Brain microvascular endothelial cell (primary cell): Measurements from ENCODE around the gene PRKCD.

ENCODE experiments used
- DNase-seq: peaks from one replicate; pipeline ENCODE4 v3.0.0-alpha.2; 2020
- H3K27ac ChIP-seq: fragments of 250-450 bp; sonication (Bioruptor Pico); 2 replicates; pipeline ENCODE4 v1.5.1; 2020; ENCODE audit warnings: mild to moderate bottlenecking, moderate library complexity
- H3K27me3 ChIP-seq: fragments of 250-450 bp; sonication (Bioruptor Pico); replicated peaks from 2 replicates; pipeline ENCODE4 v1.5.1; 2020; ENCODE audit warnings: mild to moderate bottlenecking
- H3K36me3 ChIP-seq: fragments of 250-450 bp; sonication (Bioruptor Pico); replicated peaks from 2 replicates; pipeline ENCODE4 v1.5.1; 2020; ENCODE audit warnings: mild to moderate bottlenecking
- H3K4me3 ChIP-seq: 2 replicates; pipeline ENCODE4 v1.5.1; 2011; ENCODE audit warnings: low read depth, mild to moderate bottlenecking, control low read depth, low read length, moderate library complexity
- in situ Hi-C: cut with HindIII; loops from 2 replicates; pipeline ENCODE4 v1.10.0; 2017; ENCODE audit warnings: low sequenced_read_pairs, low pct_ligation_motif_present
- TF ChIP-seq, protein P1 (sequence below): IDR thresholded peaks from 2 replicates; pipeline ENCODE4 v1.5.1; 2011; ENCODE audit warnings: low read depth, mild to moderate bottlenecking, moderate library complexity, low read length, control low read depth, inconsistent platforms; ENCODE audit errors: missing control alignments

PRKCD gene

DNA sequence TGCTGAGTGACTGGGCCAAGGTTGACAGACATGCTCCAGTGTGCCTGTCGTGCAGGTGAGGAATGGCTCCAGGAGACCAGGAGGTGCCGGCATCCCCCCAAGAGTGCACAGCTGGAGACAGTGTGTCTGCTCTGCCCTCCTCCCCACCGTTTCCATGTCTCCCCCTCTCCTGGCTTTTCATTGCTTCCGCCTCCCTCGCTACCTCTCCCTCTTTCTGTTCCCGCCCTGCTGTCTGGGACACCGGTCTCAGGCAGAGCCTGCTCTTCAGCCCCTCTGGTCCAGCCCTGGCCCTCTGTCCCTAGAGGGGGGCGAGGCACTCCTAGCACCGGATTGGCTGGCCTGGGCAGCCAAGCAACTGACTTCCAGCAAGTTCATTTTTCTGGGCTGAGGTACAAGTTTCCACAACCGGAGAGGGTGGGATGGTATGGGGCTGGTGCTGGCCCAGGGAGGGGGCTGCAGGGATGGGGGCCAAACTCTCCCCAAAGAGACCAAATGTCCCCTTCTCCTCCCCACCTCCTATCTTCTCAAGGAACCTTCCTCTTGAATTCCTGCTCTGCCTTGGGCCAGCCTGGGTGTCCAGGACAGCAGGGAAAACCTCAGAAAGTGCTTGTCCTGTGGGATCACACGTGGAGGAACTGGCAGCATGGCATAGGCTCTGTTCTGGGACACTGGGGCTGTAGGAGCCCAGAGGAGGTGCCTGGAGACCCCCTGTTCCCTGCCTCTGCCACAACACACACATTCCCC, 32.6 kb downstream of the PRKCD start:
- DNase-seq: no peak
- H3K27ac ChIP-seq: no peak overlapping the region
- TF ChIP-seq, protein P1, sequence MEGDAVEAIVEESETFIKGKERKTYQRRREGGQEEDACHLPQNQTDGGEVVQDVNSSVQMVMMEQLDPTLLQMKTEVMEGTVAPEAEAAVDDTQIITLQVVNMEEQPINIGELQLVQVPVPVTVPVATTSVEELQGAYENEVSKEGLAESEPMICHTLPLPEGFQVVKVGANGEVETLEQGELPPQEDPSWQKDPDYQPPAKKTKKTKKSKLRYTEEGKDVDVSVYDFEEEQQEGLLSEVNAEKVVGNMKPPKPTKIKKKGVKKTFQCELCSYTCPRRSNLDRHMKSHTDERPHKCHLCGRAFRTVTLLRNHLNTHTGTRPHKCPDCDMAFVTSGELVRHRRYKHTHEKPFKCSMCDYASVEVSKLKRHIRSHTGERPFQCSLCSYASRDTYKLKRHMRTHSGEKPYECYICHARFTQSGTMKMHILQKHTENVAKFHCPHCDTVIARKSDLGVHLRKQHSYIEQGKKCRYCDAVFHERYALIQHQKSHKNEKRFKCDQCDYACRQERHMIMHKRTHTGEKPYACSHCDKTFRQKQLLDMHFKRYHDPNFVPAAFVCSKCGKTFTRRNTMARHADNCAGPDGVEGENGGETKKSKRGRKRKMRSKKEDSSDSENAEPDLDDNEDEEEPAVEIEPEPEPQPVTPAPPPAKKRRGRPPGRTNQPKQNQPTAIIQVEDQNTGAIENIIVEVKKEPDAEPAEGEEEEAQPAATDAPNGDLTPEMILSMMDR: no peak
- no peaks in the 10 kb centered on the region for H3K27me3 ChIP-seq
- in situ Hi-C loops: no loop called here
- H3K36me3 ChIP-seq: peaks cover 14% of the 10 kb centered on the region
- H3K4me3 ChIP-seq: no peak overlapping the region

DNA sequence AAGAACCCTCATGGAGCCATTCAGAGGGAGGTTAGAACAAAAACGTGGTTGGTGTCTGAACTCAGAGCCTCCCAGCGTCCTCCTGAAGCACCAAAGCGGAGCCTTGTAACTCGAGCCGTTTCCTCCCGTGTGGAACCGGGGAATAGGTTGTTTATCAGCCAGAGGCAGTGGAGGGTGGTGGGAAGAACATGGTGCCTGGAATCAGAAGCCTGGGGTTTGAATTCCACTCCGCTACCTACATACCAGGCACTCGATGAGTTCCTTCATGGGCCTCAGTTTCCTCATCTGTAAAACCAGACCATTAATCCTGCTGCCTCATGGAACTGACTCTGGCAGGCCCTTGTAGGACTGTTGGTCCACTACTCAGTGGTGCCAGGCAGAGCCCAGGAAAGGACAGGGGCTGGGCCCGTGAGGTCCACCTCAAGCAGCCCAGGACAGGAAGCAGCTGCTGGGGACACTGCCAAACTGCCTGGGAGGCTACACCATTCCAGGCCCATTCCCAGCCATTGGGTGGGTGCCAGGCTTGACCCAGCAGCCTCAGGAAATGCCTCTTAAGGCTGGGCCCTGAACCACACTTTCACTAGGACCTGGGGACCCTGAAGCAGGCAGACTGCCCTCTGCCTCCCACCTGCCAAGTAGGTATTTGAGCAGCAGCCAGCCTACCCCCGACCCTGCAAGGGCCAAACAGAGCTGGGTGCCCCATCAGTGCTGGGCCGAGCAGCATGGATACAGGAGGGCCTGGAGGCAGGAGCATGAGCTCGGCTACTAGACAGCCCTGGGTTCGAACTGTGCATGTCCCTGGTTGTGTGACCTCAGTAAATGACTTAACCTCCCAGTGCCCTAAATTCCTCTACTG, 33.4 kb downstream of the PRKCD start:
- Histone ChIP-seq H3K36me3 (peaks cover 8% of the 10 kb centered on the region), H3K27me3 (no peaks in the 10 kb centered on the region), H3K4me3 (no peak overlapping the region), H3K27ac (no peak overlapping the region)
- TF ChIP-seq, protein P1: no peak
- in situ Hi-C loops: no loop called here
- peak; percentile 22 for DNase-seq

DNA sequence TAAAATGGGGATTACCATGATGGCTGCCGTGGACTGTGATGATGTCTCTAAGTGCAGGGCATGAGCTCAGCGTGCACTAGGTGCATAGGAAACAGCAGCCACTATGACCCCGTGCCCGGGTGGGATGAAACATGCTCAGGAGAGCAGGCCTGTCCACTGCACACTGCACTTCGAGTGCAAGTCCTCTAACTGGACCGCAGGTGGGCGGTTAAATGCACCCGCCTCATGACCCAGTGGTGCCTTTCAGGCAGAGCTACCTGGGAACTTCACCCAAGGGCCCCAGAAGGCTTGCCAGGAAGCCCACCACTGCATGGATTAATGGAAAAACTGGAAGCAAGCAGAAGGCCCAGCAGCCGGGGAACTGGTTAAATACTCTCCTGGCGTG, 34.0 kb downstream of the PRKCD start:
- Histone ChIP-seq H3K27ac (no peak overlapping the region), H3K27me3 (no peaks in the 10 kb centered on the region), H3K4me3 (no peak overlapping the region), H3K36me3 (peaks cover 2% of the 10 kb centered on the region)
- DNase-seq: no peak
- in situ Hi-C loops: no loop called here
- TF ChIP-seq, protein P1: no peak

DNA sequence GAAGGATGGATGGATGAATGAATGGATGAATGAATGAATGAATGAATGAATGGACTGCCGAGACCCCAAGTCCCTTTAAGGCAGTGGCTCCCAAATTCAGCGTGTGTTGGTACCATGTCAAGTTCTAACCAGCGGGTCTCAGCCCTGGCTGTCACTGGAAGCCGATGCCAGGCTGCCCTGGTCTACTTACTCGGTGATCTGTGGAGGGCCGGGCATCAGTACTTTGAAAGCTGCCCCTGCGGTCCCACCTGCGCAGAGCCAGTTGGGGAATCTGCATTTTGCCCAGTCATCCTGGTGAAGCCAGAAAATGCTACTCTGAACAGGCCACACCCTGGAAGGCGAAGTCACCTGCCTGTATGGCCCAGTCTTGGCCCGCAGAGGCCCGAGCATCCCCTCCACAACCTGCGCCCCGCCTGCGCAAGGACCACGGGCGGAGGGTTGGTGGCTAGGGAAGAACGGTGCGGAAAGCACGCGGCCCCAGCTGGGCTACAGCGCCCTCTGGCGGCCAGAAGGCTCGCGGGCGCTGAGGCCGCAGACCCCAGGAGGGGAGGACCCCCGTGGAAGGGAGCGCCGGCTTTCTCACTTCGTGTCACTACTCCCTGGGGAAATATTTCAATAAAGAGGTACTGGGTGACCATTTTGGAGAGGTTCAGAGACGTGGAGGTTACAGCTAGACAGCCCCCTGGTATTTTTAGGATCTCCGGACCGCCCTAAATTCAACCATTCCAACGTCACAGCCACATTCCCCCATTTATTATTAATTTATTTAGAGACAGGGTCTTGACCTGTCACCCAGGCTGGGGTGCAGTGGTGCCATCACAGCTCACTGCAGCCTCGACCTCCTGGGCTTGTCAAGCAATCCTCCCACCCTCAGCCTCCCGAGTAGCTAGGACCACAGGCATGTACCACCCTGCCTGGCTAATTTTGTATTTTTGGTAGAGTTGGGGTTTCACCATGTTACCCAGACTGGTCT, 34.9 kb downstream of the PRKCD start:
- no peak for DNase-seq
- H3K27me3 ChIP-seq: no peaks in the 10 kb centered on the region
- peak overlapping the region; percentile 62 for H3K27ac ChIP-seq
- no peaks in the 10 kb centered on the region for H3K36me3 ChIP-seq
- in situ Hi-C loops: no loop called here
- TF ChIP-seq, protein P1: peak; percentile 98
- H3K4me3 ChIP-seq: no peak overlapping the region

DNA sequence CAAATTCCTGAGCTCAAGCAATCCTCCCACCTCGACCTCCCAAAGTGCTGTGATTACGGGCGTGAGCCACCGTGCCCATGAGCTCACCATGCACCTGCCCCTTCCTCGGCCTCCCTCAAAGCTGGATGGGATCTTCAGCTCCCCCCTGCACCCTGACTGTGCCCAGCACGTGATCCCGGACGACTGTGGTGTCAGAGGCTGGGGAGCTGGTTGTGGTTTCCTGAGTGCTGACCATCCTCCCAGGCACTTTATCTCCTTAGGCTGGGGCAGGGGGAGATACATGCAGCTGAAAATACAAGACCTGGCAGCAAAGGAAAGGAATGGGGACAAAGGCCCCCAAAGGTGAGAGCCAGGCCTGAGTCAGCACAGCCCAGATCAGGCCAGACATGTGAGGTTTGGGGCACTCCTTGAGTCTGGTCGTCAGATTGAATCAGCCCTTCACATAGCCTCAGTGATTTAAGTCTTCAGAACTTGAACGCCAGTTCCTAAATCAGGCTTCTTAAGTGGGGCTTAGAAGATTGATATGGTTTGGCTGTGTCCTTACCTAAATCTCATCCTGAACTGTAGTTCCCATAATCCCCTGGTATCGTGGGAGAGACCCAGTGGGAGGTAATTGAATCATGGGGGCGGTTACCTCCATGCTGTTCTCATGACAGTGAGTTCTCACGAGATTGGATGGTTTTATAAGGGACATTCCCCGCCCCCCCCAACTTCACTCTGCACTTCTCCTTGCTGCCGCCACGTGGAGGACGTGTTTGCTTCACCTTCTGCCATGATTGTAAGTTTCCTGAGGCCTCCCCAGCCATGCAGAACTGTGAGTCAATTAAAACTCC, 35.8 kb downstream of the PRKCD start:
- Histone ChIP-seq H3K36me3 (no peaks in the 10 kb centered on the region), H3K27me3 (no peaks in the 10 kb centered on the region), H3K27ac (peak overlapping the region; percentile 62), H3K4me3 (no peak overlapping the region)
- in situ Hi-C loops: no loop called here
- TF ChIP-seq, protein P1: no peak
- DNase-seq: peak; percentile 82
